Breast epithelium (tissue), 4 donors: ENCODE data around the gene PAQR4. TPM values are rescaled to one million over a fixed set of nuclear protein-coding genes. Genes with fewer than 3 reads are reported as not detected.

Experiments
- DNase-seq, 2 donors: peaks; one replicate each; pipeline ENCODE4 v3.0.0-alpha.2; 2019; ENCODE audit warnings: low spot score in 2 of 2
- H3K27ac ChIP-seq, 2 donors: fragments of 200-600 bp; sonication (generic) in 1 of 2; one replicate each; pipeline ENCODE4 v1.5.1; 2016 to 2019; ENCODE audit warnings: mild to moderate bottlenecking in 1 of 2
- H3K27me3 ChIP-seq, 2 donors: fragments of 200-600 bp; sonication (generic) in 1 of 2; one replicate each; pipeline versions ENCODE4 v1.5.1 to v1.6.0; 2017 to 2019; ENCODE audit warnings: control low read depth in 1 of 2, mild to moderate bottlenecking in 1 of 2
- H3K36me3 ChIP-seq: fragments of 200-600 bp; one replicate; pipeline ENCODE4 v1.5.1; 2019
- H3K4me1 ChIP-seq, 2 donors: fragments of 200-600 bp; sonication (generic); one replicate each; pipeline ENCODE4 v1.5.1; 2016 to 2019; ENCODE audit warnings: control low read depth in 1 of 2
- H3K4me3 ChIP-seq, 3 donors: fragments of 200-600 bp; sonication (generic); 1 replicate in 2 of 3; 2 replicates in 1 of 3; pipeline ENCODE4 v1.5.1; 2016 to 2019; ENCODE audit warnings: mild to moderate bottlenecking in 3 of 3, moderate library complexity in 2 of 3
- H3K9me3 ChIP-seq, 2 donors: fragments of 200-600 bp; sonication (generic) in 1 of 2; one replicate each; pipeline ENCODE4 v1.5.1; 2016 to 2019; ENCODE audit warnings: control low read depth in 1 of 2
- POLR2A ChIP-seq: fragments of 450-650 bp; IDR thresholded peaks from one replicate; pipeline ENCODE4 v1.6.1; 2016; ENCODE audit warnings: antibody characterized with exemption, mild to moderate bottlenecking, moderate library complexity
- POLR2AphosphoS5 ChIP-seq, 3 donors: sonication (generic); formaldehyde crosslinking; IDR thresholded peaks; one replicate each; pipeline ENCODE4 v1.6.1; 2017; ENCODE audit warnings: antibody characterized with exemption in 3 of 3
- intact Hi-C: fragments of 100-400 bp; cut with DNase I; formaldehyde crosslinking; loops from one replicate; pipeline ENCODE4 v1.15.1; 2023; ENCODE audit warnings: low total_unique reads
- total RNA-seq, 3 donors: library from RNA; depleted of rRNA; stranded (reverse); fragments of >200 nt; gene quantifications; one replicate each; pipeline ENCODE4 v1.1.0, GENCODE V29; 2016
- TF ChIP-seq, protein P1 (sequence below), 3 donors: fragments of 450-650 bp; IDR thresholded peaks; one replicate each; pipeline ENCODE4 v1.5.1; 2016 to 2017; ENCODE audit warnings: antibody characterized with exemption in 3 of 3, mild to moderate bottlenecking in 3 of 3, moderate library complexity in 3 of 3

PAQR4 gene
- total RNA-seq, 3 donors from 2014 or later, result 2.0 to 4.0 (median 3.7) TPM

DNA sequence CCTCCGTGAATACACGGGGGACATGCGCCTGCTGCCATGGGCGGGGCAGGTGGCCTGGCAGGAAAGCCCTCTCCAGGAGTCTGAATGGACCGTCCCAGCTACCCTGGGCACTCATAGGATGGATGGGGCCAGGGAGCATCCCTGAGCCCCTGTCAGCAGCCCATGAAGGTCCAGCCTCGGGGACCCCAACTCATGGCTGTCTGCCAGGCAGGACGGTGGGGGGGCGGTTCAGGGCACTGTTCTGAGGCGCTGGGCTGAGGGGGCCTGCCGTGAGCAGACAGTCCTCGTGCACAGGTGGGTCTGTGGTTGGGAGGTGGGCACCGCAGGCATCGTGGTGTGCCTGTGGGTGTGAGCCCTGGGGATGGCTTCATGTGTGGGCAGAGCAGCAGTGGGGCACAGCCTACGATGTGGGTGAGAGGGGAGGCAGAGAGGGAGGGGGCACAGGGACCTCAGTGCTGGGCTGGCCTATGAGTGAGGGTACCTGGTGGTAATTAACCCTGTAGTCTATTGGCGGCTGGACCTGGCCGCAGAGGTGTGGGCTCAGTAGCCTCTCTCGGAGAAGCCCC, 17.6 kb downstream of the PAQR4 start:
- Histone ChIP-seq H3K27me3 (peaks cover 0 to 3% of the 10 kb centered on the region in 2 donors), H3K36me3 (no peaks in the 10 kb centered on the region), H3K4me3 (no peak overlapping the region), H3K4me1 (peaks cover 0 to 6% of the 10 kb centered on the region in 2 donors), H3K27ac (no peak overlapping the region), H3K9me3 (no peaks in the 10 kb centered on the region)
- TF ChIP-seq POLR2AphosphoS5 (IDR thresholded peaks at IDR 0.05) (no peak), POLR2A (no peak)
- TF ChIP-seq, protein P1, sequence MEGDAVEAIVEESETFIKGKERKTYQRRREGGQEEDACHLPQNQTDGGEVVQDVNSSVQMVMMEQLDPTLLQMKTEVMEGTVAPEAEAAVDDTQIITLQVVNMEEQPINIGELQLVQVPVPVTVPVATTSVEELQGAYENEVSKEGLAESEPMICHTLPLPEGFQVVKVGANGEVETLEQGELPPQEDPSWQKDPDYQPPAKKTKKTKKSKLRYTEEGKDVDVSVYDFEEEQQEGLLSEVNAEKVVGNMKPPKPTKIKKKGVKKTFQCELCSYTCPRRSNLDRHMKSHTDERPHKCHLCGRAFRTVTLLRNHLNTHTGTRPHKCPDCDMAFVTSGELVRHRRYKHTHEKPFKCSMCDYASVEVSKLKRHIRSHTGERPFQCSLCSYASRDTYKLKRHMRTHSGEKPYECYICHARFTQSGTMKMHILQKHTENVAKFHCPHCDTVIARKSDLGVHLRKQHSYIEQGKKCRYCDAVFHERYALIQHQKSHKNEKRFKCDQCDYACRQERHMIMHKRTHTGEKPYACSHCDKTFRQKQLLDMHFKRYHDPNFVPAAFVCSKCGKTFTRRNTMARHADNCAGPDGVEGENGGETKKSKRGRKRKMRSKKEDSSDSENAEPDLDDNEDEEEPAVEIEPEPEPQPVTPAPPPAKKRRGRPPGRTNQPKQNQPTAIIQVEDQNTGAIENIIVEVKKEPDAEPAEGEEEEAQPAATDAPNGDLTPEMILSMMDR (IDR thresholded peaks at IDR 0.05), result no peak
- no peak for DNase-seq
- intact Hi-C loops, result no loop called here

DNA sequence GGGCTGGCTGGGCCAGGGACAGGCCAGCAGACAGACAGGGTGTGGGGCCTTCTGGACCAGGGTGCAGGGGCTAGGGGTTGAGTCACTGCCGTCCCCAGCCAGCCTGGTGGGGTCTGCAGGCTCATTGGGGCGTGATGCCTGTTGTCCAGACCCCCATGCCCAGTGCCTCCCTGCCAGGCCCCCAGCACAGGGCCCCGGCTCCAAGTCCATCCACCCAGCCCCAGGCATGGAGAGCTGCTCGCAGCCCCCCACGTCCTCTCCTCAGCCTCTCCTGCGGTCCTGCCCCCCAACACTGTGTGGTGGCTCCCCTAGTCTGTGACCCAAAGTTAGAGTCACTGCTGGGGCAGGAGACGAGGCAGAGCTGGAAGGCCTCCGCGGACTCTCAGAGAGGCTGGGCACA, 18.1 kb downstream of the PAQR4 start:
- no peak overlapping the region for H3K4me3 ChIP-seq
- no peaks in the 10 kb centered on the region for H3K9me3 ChIP-seq
- intact Hi-C loops, result no loop called here
- no peaks in the 10 kb centered on the region for H3K36me3 ChIP-seq
- TF ChIP-seq POLR2AphosphoS5 (IDR thresholded peaks at IDR 0.05), result no peak
- TF ChIP-seq POLR2A, result no peak
- peaks cover 0 to 6% of the 10 kb centered on the region in 2 donors for H3K4me1 ChIP-seq
- H3K27me3 ChIP-seq, result peaks cover 0 to 3% of the 10 kb centered on the region in 2 donors
- no peak for DNase-seq
- H3K27ac ChIP-seq, result no peak overlapping the region

DNA sequence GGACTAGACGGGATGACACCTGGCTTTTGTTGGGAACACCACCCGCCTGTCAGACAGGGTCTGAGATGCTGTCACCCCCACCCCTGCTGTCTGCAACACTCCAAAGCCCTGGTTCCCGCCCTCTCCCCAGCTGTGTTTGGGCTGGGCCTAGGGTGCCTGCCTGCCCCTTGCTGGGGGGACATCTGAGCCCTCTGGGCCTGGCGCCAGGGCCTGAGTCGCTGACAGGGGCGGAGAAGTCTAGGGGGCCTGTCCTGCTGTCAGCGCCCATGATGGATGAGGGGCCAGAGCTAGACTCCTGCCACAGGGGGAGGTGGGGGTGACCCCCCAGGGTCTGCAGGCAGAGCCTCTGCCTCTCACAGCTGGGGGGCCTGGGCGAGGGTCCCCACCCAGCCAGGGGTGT, 18.7 kb downstream of the PAQR4 start:
- Histone ChIP-seq H3K9me3 (no peaks in the 10 kb centered on the region), H3K4me3 (no peak overlapping the region), H3K36me3 (no peaks in the 10 kb centered on the region), H3K27ac (no peak overlapping the region), H3K27me3 (peaks cover 0 to 3% of the 10 kb centered on the region in 2 donors), H3K4me1 (peaks cover 0 to 6% of the 10 kb centered on the region in 2 donors)
- TF ChIP-seq, protein P1 (IDR thresholded peaks at IDR 0.05), result no peak
- TF ChIP-seq POLR2AphosphoS5 (IDR thresholded peaks at IDR 0.05) (no peak), POLR2A (no peak)
- DNase-seq, result no peak
- intact Hi-C loops, result no loop called here

DNA sequence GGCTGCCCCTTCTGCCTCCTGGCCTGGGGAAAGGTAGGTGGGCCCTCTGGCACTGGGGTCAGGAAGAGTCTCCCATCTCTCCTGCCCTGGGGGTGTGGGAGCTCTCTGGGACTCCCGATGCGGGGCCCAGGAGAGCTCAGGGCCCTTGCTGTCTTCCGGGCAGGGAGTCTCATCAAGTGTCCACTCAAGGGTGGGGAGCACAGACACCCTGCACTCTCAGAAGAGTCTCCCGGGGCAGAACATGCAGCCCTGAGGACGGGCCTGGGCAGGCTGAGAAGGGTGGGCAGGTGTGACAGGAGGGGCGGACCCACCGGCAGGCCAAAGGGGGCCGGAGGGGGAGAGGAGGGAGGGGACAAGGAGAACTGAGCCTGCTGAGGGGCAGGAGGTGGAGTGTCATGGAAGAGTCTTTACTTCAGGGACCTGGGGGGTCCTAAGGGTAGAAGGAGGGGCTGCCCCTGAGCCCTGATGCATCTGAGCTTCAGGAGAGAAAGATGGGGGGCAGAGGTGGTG, 19.5 kb downstream of the PAQR4 start:
- intact Hi-C loops, result no loop called here
- Histone ChIP-seq H3K4me1 (peaks cover 0 to 4% of the 10 kb centered on the region in 2 donors), H3K9me3 (no peaks in the 10 kb centered on the region), H3K36me3 (no peaks in the 10 kb centered on the region), H3K4me3 (no peak overlapping the region), H3K27me3 (peaks cover 0 to 3% of the 10 kb centered on the region in 2 donors), H3K27ac (no peak overlapping the region)
- TF ChIP-seq, protein P1 (IDR thresholded peaks at IDR 0.05), result no peak
- no peak for TF ChIP-seq POLR2A
- no peak for TF ChIP-seq POLR2AphosphoS5 (IDR thresholded peaks at IDR 0.05)
- no peak for DNase-seq

DNA sequence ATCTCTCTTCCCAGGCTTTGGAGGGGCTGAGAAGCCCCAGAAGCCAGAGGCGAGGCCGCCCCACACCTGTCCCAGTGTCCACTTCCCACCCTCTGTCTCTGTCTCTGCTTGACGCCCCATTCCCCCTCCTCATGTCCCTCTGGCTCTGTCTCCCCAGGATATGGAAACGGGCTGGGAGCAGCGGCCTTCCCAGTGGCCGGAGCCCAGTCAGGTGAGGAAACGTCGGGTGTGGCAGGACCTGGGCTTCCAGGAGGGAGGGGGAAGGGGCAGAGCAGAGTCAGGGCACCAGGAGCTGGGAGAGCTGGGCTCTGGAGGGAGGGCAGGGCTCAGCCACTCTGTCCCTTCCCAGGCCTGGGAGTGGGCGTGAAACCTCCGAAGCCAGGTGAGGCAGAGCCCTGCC, 21.7 kb downstream of the PAQR4 start:
- intact Hi-C loops, result no loop called here
- Histone ChIP-seq H3K27me3 (peaks cover 0 to 3% of the 10 kb centered on the region in 2 donors), H3K9me3 (no peaks in the 10 kb centered on the region), H3K4me1 (no peaks in the 10 kb centered on the region), H3K36me3 (no peaks in the 10 kb centered on the region), H3K27ac (no peak overlapping the region), H3K4me3 (no peak overlapping the region)
- DNase-seq, result no peak
- no peak for TF ChIP-seq POLR2AphosphoS5 (IDR thresholded peaks at IDR 0.05)
- no peak for TF ChIP-seq POLR2A
- TF ChIP-seq, protein P1 (IDR thresholded peaks at IDR 0.05), result no peak
